SK-N-SH treated with all-trans-retinoic acid at 6 μM for 48 hours (cell line): ENCODE data around the gene AGR3.

Source experiments
- ATAC-seq: fragments of 200-7000 bp; cut with Tn5 transposase; 3 replicates; pipeline ENCODE4 v1.9.1; 2020; ENCODE audit warnings: mild to moderate bottlenecking, moderate library complexity
- ARNTL ChIP-seq: fragments of 450-650 bp; formaldehyde crosslinking; IDR thresholded peaks from 2 replicates; pipeline ENCODE4 v1.5.0; 2020; ENCODE audit warnings: low read depth, mild to moderate bottlenecking, moderate library complexity, borderline replicate concordance
- BACH2 ChIP-seq: fragments of 250-450 bp; sonication (Bioruptor Pico); IDR thresholded peaks from 2 replicates; pipeline ENCODE4 v1.9.0; 2021; ENCODE audit warnings: mild to moderate bottlenecking, borderline replicate concordance
- CREB5 ChIP-seq: fragments of 250-450 bp; sonication (Bioruptor Pico); IDR thresholded peaks from 2 replicates; pipeline ENCODE4 v1.5.1; 2020; ENCODE audit warnings: low read depth, mild to moderate bottlenecking, moderate library complexity
- CSDC2 ChIP-seq: fragments of 250-450 bp; sonication (Bioruptor Pico); IDR thresholded peaks from 2 replicates; pipeline ENCODE4 v1.5.0; 2020; ENCODE audit warnings: mild to moderate bottlenecking, moderate library complexity
- CSRNP3 ChIP-seq: fragments of 250-450 bp; sonication (Bioruptor Pico); IDR thresholded peaks from 2 replicates; pipeline ENCODE4 v1.5.1; 2021; ENCODE audit warnings: mild to moderate bottlenecking, moderate library complexity
- ESRRG ChIP-seq: fragments of 250-450 bp; sonication (Bioruptor Pico); IDR thresholded peaks from 2 replicates; pipeline ENCODE4 v1.6.1; 2021; ENCODE audit warnings: mild to moderate bottlenecking
- GLIS3 ChIP-seq: fragments of 250-450 bp; sonication (Bioruptor Pico); IDR thresholded peaks from 2 replicates; pipeline ENCODE4 v1.5.0; 2020; ENCODE audit warnings: mild to moderate bottlenecking, moderate library complexity
- ISL1 ChIP-seq: fragments of 250-450 bp; sonication (Bioruptor Pico); IDR thresholded peaks from 2 replicates; pipeline ENCODE4 v2.1.2; 2022; ENCODE audit warnings: mild to moderate bottlenecking, moderate library complexity
- OSR1 ChIP-seq: fragments of 250-450 bp; sonication (Bioruptor Pico); IDR thresholded peaks from 2 replicates; pipeline ENCODE4 v1.8.0; 2022; ENCODE audit warnings: moderate library complexity, mild to moderate bottlenecking, inconsistent platforms
- PATZ1 ChIP-seq: fragments of 250-450 bp; sonication (Bioruptor Pico); IDR thresholded peaks from 2 replicates; pipeline ENCODE4 v1.8.0; 2020; ENCODE audit warnings: mild to moderate bottlenecking, moderate library complexity, borderline replicate concordance
- PPARA ChIP-seq: fragments of 250-450 bp; sonication (Bioruptor Pico); IDR thresholded peaks from 2 replicates; pipeline ENCODE4 v1.5.0; 2020; ENCODE audit warnings: mild to moderate bottlenecking, borderline replicate concordance
- RARB ChIP-seq: fragments of 250-450 bp; sonication (Bioruptor Pico); IDR thresholded peaks from 2 replicates; pipeline ENCODE4 v1.8.0; 2021; ENCODE audit warnings: mild to moderate bottlenecking, moderate library complexity
- SNAI2 ChIP-seq: fragments of 250-450 bp; sonication (Bioruptor Pico); IDR thresholded peaks from 2 replicates; pipeline ENCODE4 v1.5.0; 2020; ENCODE audit warnings: mild to moderate bottlenecking, moderate library complexity
- TCF4 ChIP-seq: fragments of 250-450 bp; sonication (Bioruptor Pico); IDR thresholded peaks from 2 replicates; pipeline ENCODE4 v1.8.0; 2021; ENCODE audit warnings: mild to moderate bottlenecking, moderate library complexity, borderline replicate concordance
- TOX ChIP-seq: fragments of 250-450 bp; sonication (Bioruptor Pico); IDR thresholded peaks from 2 replicates; pipeline ENCODE4 v1.8.0; 2021; ENCODE audit warnings: mild to moderate bottlenecking, moderate library complexity, borderline replicate concordance
- TSHZ2 ChIP-seq: fragments of 250-450 bp; sonication (Bioruptor Pico); IDR thresholded peaks from 2 replicates; pipeline ENCODE4 v1.5.0; 2020; ENCODE audit warnings: mild to moderate bottlenecking, moderate library complexity
- ZC3H10 ChIP-seq: fragments of 250-450 bp; sonication (Bioruptor Pico); IDR thresholded peaks from 2 replicates; pipeline ENCODE4 v1.5.1; 2021; ENCODE audit warnings: mild to moderate bottlenecking, moderate library complexity
- ZFP3 ChIP-seq: fragments of 250-450 bp; sonication (Bioruptor Pico); IDR thresholded peaks from 2 replicates; pipeline ENCODE4 v1.5.0; 2020; ENCODE audit warnings: mild to moderate bottlenecking, moderate library complexity
- ZFP30 ChIP-seq: fragments of 450-650 bp; formaldehyde crosslinking; IDR thresholded peaks from 2 replicates; pipeline ENCODE4 v1.5.0; 2022; ENCODE audit warnings: mild to moderate bottlenecking, moderate library complexity
- ZNF565 ChIP-seq: fragments of 450-650 bp; formaldehyde crosslinking; conservative IDR thresholded peaks from 2 replicates; pipeline ENCODE4 v1.5.0; 2020; ENCODE audit warnings: low read depth, mild to moderate bottlenecking, moderate library complexity
- ZNF70 ChIP-seq: fragments of 450-650 bp; formaldehyde crosslinking; IDR thresholded peaks from 2 replicates; pipeline ENCODE4 v1.5.0; 2020; ENCODE audit warnings: mild to moderate bottlenecking, moderate library complexity
- ZNF8 ChIP-seq: fragments of 450-650 bp; formaldehyde crosslinking; IDR thresholded peaks from 2 replicates; pipeline ENCODE4 v1.5.0; 2020; ENCODE audit warnings: mild to moderate bottlenecking, moderate library complexity

Gene AGR3

GRCh38 chr7:16926283-16926682 is 44.5 kb upstream of the AGR3 start:
- no peak for TF ChIP-seq TSHZ2 (CRISPR knock-in tag)
- no peak for TF ChIP-seq CREB5 (CRISPR knock-in tag)
- TF ChIP-seq OSR1 (CRISPR knock-in tag), result no peak
- TF ChIP-seq ZNF565 (CRISPR knock-in tag), result no peak
- no peak for TF ChIP-seq PATZ1 (CRISPR knock-in tag)
- TF ChIP-seq ZFP3 (CRISPR knock-in tag), result no peak
- peak; percentile 67 for ATAC-seq

GRCh38 chr7:16925609-16926008 is 43.8 kb upstream of the AGR3 start:
- no peak for ATAC-seq
- no peak for TF ChIP-seq GLIS3 (CRISPR knock-in tag)

- TF ChIP-seq PATZ1 (CRISPR knock-in tag) (no peak), CSDC2 (CRISPR knock-in tag) (no peak), OSR1 (CRISPR knock-in tag) (no peak), ISL1 (CRISPR knock-in tag) (no peak), ZFP3 (CRISPR knock-in tag) (no peak), TOX (no peak), ZC3H10 (no peak), ZNF8 (CRISPR knock-in tag) (no peak), CREB5 (CRISPR knock-in tag) (no peak), ZFP30 (no peak), BACH2 (no peak)
- TF ChIP-seq, all 23 proteins: peak for 0
- no peak for ATAC-seq
These were observed 41.2 kb upstream of the AGR3 start for GRCh38 chr7:16923019-16923418.

- ATAC-seq, result no peak
- TF ChIP-seq ARNTL (CRISPR knock-in tag), result no peak
- TF ChIP-seq CSRNP3 (CRISPR knock-in tag), result no peak
- no peak for TF ChIP-seq ZNF70 (CRISPR knock-in tag)
- no peak for TF ChIP-seq ESRRG
- TF ChIP-seq PPARA (CRISPR knock-in tag), result no peak
- TF ChIP-seq OSR1 (CRISPR knock-in tag), result no peak
- TF ChIP-seq GLIS3 (CRISPR knock-in tag), result no peak
- TF ChIP-seq SNAI2 (CRISPR knock-in tag), result no peak
- TF ChIP-seq ZFP30, result no peak
- no peak for TF ChIP-seq ZC3H10
- no peak for TF ChIP-seq ZFP3 (CRISPR knock-in tag)
- TF ChIP-seq TCF4 (CRISPR knock-in tag), result no peak
- no peak for TF ChIP-seq PATZ1 (CRISPR knock-in tag)
- TF ChIP-seq ISL1 (CRISPR knock-in tag), result no peak
- no peak for TF ChIP-seq ZNF565 (CRISPR knock-in tag)
- no peak for TF ChIP-seq RARB (CRISPR knock-in tag)
- TF ChIP-seq BACH2, result no peak
- TF ChIP-seq TOX, result no peak
These were observed 40.0 kb upstream of the AGR3 start for GRCh38 chr7:16921644-16922257.
